Stomach (tissue), 9 donors: ENCODE measurements around the gene RGS3. TPM values are rescaled to one million over a fixed set of nuclear protein-coding genes. Genes with fewer than 3 reads are reported as not detected.

Experiments used
- DNase-seq, 2 donors: peaks; one replicate each; pipeline versions ENCODE4 v3.0.0 to v3.0.0-alpha.2; 2013 to 2019
- H3K27ac ChIP-seq, 5 donors: fragments of 200-600 bp in 4 of 5; sonication (generic) in 4 of 5; one replicate each; pipeline ENCODE4 v1.5.1; 2013 to 2019; ENCODE audit warnings: mild to moderate bottlenecking in 1 of 5, moderate library complexity in 1 of 5
- H3K27me3 ChIP-seq, 3 donors: fragments of 200-600 bp; sonication (generic); one replicate each; pipeline ENCODE4 v1.5.1; 2017 to 2019; ENCODE audit warnings: mixed run types in 1 of 3
- H3K36me3 ChIP-seq, 4 donors: fragments of 200-600 bp; sonication (generic); 1 replicate in 3 of 4; 2 replicates in 1 of 4; pipeline ENCODE4 v1.5.1; 2016 to 2019
- H3K4me1 ChIP-seq, 4 donors: fragments of 200-600 bp; sonication (generic); one replicate each; pipeline ENCODE4 v1.5.1; 2016 to 2019
- H3K4me3 ChIP-seq, 4 donors: fragments of 200-600 bp; sonication (generic) in 3 of 4; one replicate each; pipeline ENCODE4 v1.5.1; 2016 to 2019; ENCODE audit warnings: mild to moderate bottlenecking in 1 of 4
- H3K9me3 ChIP-seq, 4 donors: fragments of 200-600 bp; sonication (generic); one replicate each; pipeline ENCODE4 v1.5.1; 2016 to 2019
- CTCF ChIP-seq, 7 experiments: fragments of 450-650 bp in 4 of 7; fragments of 200-600 bp in 3 of 7; sonication (generic) in 3 of 7; IDR thresholded peaks; one replicate each; pipeline ENCODE4 v1.5.1; 2016 to 2019; ENCODE audit warnings: antibody characterized with exemption in 7 of 7, control low read depth in 2 of 7, mild to moderate bottlenecking in 1 of 7
- EP300 ChIP-seq: sonication (generic); formaldehyde crosslinking; IDR thresholded peaks from one replicate; pipeline ENCODE4 v1.6.1; 2017; ENCODE audit warnings: antibody characterized with exemption
- POLR2A ChIP-seq, 4 donors: fragments of 450-650 bp; IDR thresholded peaks; one replicate each; pipeline ENCODE4 v1.6.1; 2016; ENCODE audit warnings: antibody characterized with exemption in 4 of 4, control low read depth in 2 of 4, mild to moderate bottlenecking in 1 of 4, moderate library complexity in 1 of 4
- POLR2AphosphoS5 ChIP-seq, 3 donors: sonication (generic); formaldehyde crosslinking; IDR thresholded peaks; one replicate each; pipeline ENCODE4 v1.6.1; 2016; ENCODE audit warnings: antibody characterized with exemption in 3 of 3
- WGBS, 5 donors: extraction: QIAGEN DNeasy Blood & Tissue Kit in 3 of 5; methylation state at CpG; one replicate each; pipeline versions ENCODE4 v1.1.5 to v1.1.7; 2013 to 2018; 5-methylcytosine and 5-hydroxymethylcytosine counted together
- intact Hi-C: fragments of 100-400 bp; cut with DNase I; formaldehyde crosslinking; loops from one replicate; pipeline ENCODE4 v1.15.1; 2023; ENCODE audit warnings: low total_unique reads
- polyA plus RNA-seq, 3 donors: library from polyadenylated mRNA; stranded (reverse); fragments of 200-250 nt; gene quantifications; one replicate each; pipeline ENCODE4 v1.2.3, GENCODE V29; 2013
- total RNA-seq, 5 donors: library from RNA; depleted of rRNA; stranded (reverse); fragments of >200 nt; gene quantifications; one replicate each; pipeline versions ENCODE4 v1.1.0 to v1.2.3, GENCODE V29; 2014 to 2016
- donor health status: healthy with polysubstance abuse.
- donor health status: Bipolar disorder and iron deficiency.
- donor health status: healthy.

The RGS3 gene
- total and polyA plus RNA-seq, 8 donors, result 26.6 to 71.4 (median 35.7) TPM

DNA sequence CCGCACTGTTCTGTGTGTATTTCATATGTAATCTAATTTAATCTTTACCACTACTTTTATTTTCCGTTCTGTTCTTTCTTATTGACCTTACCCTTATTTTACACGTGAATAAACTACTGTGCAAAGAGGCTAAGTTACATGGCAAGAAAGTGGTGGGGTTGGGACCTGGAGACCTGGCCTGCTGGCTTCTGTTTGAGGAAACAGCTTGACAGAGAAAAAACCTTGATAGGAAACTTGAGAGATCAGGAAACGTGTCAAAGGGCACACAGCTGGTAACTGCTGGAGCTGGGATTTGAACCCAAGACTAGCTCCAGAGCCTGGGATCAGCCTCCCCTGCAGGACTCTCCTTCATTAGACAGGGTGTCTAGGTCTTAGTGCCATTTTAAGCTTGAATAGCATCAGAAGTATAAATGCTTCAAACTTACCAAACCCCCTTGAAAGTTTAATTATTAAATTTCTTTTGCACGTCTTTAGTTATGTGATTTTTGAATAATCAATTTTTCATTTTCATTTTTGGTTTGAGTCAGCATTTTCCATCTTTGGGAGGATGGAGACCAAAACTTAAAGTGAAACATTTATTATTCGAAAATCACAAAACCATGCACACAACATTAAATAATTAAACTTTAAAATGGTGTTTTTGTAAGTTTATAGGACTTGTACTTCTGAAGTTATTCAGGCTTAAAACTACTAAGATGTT, 129.5 kb downstream of the RGS3 start:
- no peak for TF ChIP-seq EP300
- Histone ChIP-seq H3K9me3 (no peaks in the 10 kb centered on the region), H3K27me3 (no peaks in the 10 kb centered on the region), H3K4me3 (no peak overlapping the region), H3K27ac (peak overlapping the region in 4 of 5 donors; percentile 76 to 87 (median 79)), H3K36me3 (peaks cover 16 to 33% (median 29%) of the 10 kb centered on the region in 4 donors), H3K4me1 (peaks cover 41 to 93% (median 82%) of the 10 kb centered on the region in 4 donors)
- DNase-seq, result no peak
- 37 to 63% (median 46%) methylated on average over 6 of the region's 6 CpGs for WGBS, 5 donors
- intact Hi-C loops, result loop anchor here (5.0 kb wide), 1 partner anchor 64 kb away; no protein-coding TSS in a partner anchor

DNA sequence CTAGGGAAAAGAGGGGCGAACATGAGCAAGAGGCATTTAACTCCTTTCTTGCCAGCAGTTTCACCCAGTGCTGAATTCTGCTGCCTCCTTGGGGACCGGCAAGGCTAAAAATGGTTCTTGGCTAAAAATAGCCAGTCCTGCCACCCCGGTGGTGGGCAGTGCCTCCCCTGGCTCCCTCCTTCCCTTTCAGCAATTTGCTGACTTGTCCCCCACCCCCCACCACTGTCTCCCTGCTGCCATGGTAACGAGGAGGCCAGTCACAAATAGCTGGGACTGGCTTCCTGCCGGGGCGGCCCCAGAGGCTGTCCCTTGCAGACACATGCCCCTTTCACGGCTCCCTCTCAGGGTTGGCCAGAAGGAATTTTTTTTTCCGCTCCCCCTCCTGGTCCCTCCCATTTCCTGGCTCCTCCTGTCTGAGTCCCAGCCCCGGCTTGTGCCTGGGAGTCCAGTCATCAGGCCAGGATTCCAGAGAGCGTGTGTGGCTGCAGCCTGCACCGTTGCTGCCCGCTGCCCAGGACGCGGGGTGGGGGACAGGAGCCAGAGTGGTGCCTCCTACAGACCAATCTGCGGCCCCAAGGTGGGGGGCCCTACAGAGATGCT, 130.3 kb downstream of the RGS3 start:
- 6 to 17% (median 7%) methylated on average over 9 to 15 of the region's 15 CpGs for WGBS, 5 donors
- peaks cover 16 to 40% (median 30%) of the 10 kb centered on the region in 4 donors for H3K36me3 ChIP-seq
- H3K27me3 ChIP-seq, result no peaks in the 10 kb centered on the region
- peaks cover 35 to 93% (median 76%) of the 10 kb centered on the region in 4 donors for H3K4me1 ChIP-seq
- no peaks in the 10 kb centered on the region for H3K9me3 ChIP-seq
- peak; percentile 88 to 98 for DNase-seq
- intact Hi-C loops, result loop anchor here (5.0 kb wide), 1 partner anchor 64 kb away; no protein-coding TSS in a partner anchor
- peak overlapping the region; percentile 46 to 55 (median 50) for H3K4me3 ChIP-seq
- TF ChIP-seq POLR2A (IDR thresholded peaks at IDR 0.05) (peak in 2 of 4 donors; percentile 11 to 92), EP300 (no peak), POLR2AphosphoS5 (IDR thresholded peaks at IDR 0.05) (peak; percentile 94 to 98 (median 97)), CTCF (IDR thresholded peaks at IDR 0.05) (no peak)
- H3K27ac ChIP-seq, result peak overlapping the region; percentile 70 to 87 (median 78)

- peak overlapping the region; percentile 46 to 55 (median 50) for H3K4me3 ChIP-seq
- peaks cover 16 to 41% (median 30%) of the 10 kb centered on the region in 4 donors for H3K36me3 ChIP-seq
- no peaks in the 10 kb centered on the region for H3K27me3 ChIP-seq
- intact Hi-C loops, result loop anchor here (5.0 kb wide), 2 partner anchors 53 to 63 kb away; no protein-coding TSS in a partner anchor
- H3K4me1 ChIP-seq, result peaks cover 35 to 88% (median 68%) of the 10 kb centered on the region in 4 donors
- TF ChIP-seq EP300, result no peak
- peak in 2 of 3 donors; percentile 11 to 43 for TF ChIP-seq POLR2AphosphoS5 (IDR thresholded peaks at IDR 0.05)
- H3K9me3 ChIP-seq, result no peaks in the 10 kb centered on the region
- DNase-seq, result peak in 1 of 2 donors; percentile 56
- peak overlapping the region; percentile 70 to 87 (median 78) for H3K27ac ChIP-seq
- 19 to 44% (median 29%) methylated on average over 14 to 19 of the region's 19 CpGs for WGBS, 5 donors
Observed at GRCh38 chr9:113594484-113595299, 131.2 kb downstream of the RGS3 start.

DNA sequence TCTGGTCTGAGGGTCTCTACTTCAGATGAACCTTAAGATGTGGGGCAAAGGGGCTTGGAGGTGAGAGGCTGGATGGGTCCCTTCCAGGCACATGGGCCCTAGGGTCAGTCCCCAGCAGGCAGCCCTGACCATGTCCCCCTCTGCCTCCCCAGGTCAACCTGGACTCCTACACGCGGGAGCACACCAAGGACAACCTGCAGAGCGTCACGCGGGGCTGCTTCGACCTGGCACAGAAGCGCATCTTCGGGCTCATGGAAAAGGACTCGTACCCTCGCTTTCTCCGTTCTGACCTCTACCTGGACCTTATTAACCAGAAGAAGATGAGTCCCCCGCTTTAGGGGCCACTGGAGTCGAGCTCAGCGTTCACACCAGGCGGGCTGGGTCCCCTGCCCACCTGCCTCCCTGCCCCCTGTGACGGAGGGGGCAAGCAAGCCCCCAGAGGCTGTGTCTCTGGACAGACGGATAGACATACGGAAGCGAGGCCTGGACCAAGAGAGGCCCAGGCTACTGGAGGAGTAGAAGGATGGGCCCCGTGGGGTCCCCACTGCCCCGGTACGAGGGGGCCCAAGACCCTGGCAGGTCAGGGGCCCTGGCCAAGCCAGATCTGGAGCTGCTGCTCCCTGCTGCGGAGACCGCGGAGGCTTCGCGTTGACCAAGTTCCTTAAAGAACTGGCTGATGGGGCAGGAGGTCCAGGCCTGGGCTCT, 133.2 kb downstream of the RGS3 start:
- Histone ChIP-seq H3K36me3 (peaks cover 16 to 41% (median 30%) of the 10 kb centered on the region in 4 donors), H3K4me3 (peak overlapping the region in 1 of 4 donors; percentile 18), H3K4me1 (peaks cover 32 to 92% (median 63%) of the 10 kb centered on the region in 4 donors), H3K27ac (no peak overlapping the region), H3K9me3 (no peaks in the 10 kb centered on the region), H3K27me3 (no peaks in the 10 kb centered on the region)
- DNase-seq, result no peak
- 87 to 94% (median 92%) methylated on average over 8 to 27 of the region's 27 CpGs for WGBS, 5 donors
- no peak for TF ChIP-seq POLR2A (IDR thresholded peaks at IDR 0.05)
- TF ChIP-seq EP300, result no peak
- no peak for TF ChIP-seq CTCF (IDR thresholded peaks at IDR 0.05)
- no peak for TF ChIP-seq POLR2AphosphoS5 (IDR thresholded peaks at IDR 0.05)
- intact Hi-C loops, result loop anchor here (5.0 kb wide), 1 partner anchor 51 kb away; no protein-coding TSS in a partner anchor
